AG09319 (cell line): ENCODE data around the gene ITGBL1.

Experiments
- DNase-seq: peaks from one replicate; pipeline ENCODE4 v3.0.0-alpha.2; 2010; ENCODE audit warnings: low read depth; ENCODE audit errors: extremely low read depth
- TF ChIP-seq, protein P1 (sequence below): IDR thresholded peaks from 2 replicates; pipeline ENCODE4 v1.5.1; 2011; ENCODE audit warnings: low read depth, mild to moderate bottlenecking, inconsistent platforms, low read length, moderate library complexity

Gene ITGBL1

DNA sequence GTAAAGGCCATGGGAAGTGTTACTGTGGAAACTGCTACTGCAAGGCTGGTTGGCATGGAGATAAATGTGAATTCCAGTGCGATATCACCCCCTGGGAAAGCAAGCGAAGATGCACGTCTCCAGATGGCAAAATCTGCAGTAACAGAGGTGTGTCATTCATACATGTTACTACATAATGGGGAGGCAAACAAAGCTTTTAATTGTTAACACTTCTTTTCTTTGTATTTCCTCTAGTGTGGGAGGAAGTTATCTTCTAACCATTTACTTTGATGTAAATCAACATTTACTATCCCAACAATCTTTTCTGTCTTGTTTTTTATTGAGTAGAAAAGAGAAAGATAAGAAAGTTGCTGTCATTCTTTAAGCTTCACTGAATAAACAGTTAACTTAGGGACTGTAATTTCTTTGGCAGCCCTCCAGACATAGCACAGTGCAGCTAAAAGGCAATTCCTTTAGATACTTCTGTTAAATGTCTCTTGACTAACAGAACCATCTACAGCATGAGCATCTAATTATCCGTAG is 126.9 kb downstream of the ITGBL1 start:
- DNase-seq = no peak
- TF ChIP-seq, protein P1, sequence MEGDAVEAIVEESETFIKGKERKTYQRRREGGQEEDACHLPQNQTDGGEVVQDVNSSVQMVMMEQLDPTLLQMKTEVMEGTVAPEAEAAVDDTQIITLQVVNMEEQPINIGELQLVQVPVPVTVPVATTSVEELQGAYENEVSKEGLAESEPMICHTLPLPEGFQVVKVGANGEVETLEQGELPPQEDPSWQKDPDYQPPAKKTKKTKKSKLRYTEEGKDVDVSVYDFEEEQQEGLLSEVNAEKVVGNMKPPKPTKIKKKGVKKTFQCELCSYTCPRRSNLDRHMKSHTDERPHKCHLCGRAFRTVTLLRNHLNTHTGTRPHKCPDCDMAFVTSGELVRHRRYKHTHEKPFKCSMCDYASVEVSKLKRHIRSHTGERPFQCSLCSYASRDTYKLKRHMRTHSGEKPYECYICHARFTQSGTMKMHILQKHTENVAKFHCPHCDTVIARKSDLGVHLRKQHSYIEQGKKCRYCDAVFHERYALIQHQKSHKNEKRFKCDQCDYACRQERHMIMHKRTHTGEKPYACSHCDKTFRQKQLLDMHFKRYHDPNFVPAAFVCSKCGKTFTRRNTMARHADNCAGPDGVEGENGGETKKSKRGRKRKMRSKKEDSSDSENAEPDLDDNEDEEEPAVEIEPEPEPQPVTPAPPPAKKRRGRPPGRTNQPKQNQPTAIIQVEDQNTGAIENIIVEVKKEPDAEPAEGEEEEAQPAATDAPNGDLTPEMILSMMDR = no peak

DNA sequence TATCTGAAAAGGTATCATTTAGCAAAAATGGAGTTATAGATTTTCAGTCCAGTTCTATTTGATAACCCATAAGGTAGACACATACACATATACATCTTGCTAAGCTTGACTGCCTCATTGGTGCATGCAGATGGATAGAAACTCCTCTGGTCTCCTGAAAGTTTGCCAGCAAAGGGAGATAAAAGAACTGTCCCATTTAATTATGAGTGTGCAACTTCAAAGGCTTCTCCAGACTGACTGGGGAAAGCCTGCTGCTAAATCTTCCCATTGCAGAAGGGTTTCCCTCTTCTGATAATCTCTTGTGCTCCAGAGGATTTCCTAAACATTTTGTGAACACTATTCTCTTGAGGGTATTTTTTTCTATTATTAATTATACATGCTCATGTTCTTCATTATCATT is 131.9 kb downstream of the ITGBL1 start:
- TF ChIP-seq, protein P1 = no peak
- DNase-seq = no peak

DNA sequence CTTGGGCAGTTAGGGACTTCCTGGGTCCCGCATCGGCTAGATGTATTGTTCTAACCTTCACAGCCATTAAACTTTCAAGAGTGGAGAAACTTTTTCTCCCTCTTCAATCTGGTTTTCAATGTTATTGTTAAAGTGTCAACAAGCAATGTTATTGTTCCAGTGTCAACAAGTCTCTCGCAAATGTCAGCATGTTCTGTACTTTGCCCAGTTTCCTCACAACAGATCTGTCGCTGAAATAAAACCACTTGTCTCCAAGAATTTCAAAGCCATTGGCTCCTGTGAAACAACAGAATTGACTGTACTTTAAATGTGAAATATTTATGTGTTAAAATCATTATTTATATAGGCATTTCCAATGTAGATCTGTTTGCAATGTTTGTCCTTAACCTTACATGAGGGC is 138.0 kb downstream of the ITGBL1 start:
- TF ChIP-seq, protein P1 = no peak
- no peak for DNase-seq

DNA sequence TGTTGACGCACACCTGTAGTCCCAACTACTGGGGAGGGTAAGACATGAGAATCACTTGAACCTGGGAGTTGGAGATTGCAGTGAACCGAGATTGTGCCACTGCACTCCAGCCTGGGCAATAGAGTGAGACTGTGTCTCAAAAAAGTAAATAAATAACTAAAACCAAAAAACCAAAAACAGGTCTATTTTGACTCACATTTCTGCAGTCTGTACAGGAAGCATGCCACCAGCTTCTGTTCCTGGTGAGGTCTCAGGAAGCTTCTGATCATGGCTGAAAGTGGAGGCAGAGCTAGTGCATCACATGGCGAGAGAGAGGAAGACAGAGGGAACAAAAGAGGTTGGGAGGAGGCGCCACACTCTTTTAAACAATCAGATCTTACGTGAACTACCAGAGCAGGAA is 142.5 kb downstream of the ITGBL1 start:
- no peak for DNase-seq
- TF ChIP-seq, protein P1 = no peak

DNA sequence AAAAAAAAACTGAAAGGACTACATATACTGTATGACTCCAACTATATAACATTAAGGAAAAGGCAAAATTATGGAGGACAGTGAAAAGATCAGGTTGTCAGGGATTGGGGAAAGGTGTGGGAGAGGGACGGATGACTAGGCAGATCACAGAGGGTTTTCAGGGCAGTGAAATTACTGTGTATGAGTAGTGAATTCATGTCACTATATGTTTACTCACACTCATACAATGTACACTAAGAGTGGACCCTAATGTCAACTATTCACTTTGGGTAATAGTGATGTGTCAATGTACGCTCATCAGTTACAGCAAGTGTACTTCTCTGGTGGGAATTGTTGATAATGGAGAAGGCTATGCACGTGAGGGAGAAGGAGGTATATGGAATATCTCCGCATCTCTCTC is 144.3 kb downstream of the ITGBL1 start:
- TF ChIP-seq, protein P1 = no peak
- DNase-seq = no peak

DNA sequence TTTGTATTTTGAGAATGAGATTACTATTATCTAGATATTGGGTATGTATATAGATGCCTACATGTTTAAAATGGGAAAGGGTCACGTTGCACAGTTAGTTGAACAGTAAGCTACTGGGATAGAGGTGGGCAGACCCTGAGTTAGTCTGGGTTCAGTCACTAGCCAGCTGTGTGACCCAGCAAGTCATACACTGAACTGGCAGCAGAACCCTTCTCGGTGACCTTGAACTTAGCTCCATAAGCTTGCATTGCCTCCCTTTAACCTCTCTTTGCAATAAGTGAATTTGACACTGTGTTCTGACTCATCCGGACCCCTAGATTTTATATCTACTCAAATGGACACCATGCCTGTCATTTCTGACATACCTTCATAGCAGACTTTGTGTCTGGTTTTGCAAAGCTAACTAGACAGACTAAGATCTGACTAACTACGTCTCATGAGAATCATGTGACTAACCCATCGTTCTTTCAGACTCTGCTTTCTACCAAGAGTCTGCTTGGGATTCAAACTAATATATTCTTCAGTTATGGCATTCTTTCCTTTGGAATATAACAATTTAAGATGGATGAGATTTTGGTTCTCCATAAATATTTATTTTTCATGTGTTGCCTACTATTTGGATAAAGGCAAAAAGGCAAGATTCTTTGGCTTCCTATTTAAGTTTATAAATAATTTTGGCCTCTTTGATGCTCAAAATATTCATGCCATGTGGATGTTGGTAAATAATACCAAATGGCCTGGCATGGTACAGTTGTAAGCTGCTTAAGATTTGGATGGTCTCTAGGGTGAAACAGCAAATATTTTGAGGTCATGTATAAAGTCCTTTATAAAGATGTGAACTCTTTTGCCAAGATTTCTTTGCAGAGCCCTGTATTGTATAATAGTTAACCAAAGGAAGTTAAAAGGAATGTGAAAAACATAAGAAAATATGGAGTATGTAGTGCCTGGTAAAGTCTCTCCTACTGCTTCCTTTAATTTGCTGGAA is 159.3 kb downstream of the ITGBL1 start:
- TF ChIP-seq, protein P1 = no peak

DNA sequence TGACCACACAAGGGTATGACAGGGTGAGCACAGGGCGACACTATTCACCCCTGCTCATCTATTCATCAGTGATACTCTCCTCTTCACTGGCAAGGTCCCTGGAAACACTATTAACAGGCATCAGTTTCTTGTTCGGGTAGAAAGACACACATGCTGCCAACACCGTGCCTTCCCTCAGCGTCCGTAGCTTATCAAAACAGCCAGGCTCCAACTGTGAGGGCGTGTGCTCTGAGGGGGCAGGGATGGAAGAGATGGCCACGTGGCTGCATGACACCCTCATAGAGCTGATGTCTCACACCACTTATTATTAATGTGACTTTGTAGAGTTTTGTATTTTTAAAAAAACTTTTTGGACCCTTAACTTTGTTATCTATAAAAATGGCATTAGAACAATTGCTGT is 160.3 kb downstream of the ITGBL1 start:
- TF ChIP-seq, protein P1 = no peak
- no peak for DNase-seq

More for the DNA sequence above, 159.3 kb downstream of the ITGBL1 start:
- DNase-seq = no peak
